Small intestine (tissue), 7 donors: ENCODE data around the gene PDE4D. TPM values are rescaled to one million over a fixed set of nuclear protein-coding genes. Genes with fewer than 3 reads are reported as not detected.

Source experiments
- DNase-seq, 2 donors: peaks; one replicate each; pipeline versions ENCODE4 v3.0.0 to v3.0.0-alpha.2; 2013
- FAIRE-seq: peaks from 2 replicates; lab custom pipeline; 2012; peaks lifted over from hg19 to GRCh38; lab: Jason Lieb, UNC
- H3K27ac ChIP-seq, 3 donors: one replicate each; pipeline ENCODE4 v1.5.1; 2013; ENCODE audit warnings: low read length in 2 of 3, mild to moderate bottlenecking in 2 of 3, control low read depth in 1 of 3, inconsistent platforms in 1 of 3, low read depth in 1 of 3, moderate library complexity in 1 of 3
- H3K27me3 ChIP-seq, 3 donors: one replicate each; pipeline ENCODE4 v1.6.1; 2013; ENCODE audit warnings: low read length in 3 of 3, inconsistent platforms in 1 of 3; ENCODE audit not compliant: control insufficient read depth in 3 of 3, insufficient read depth in 3 of 3
- H3K36me3 ChIP-seq, 3 donors: one replicate each; pipeline ENCODE4 v1.6.1; 2013; ENCODE audit warnings: low read length in 3 of 3, inconsistent platforms in 1 of 3, low read depth in 1 of 3, mild to moderate bottlenecking in 1 of 3, moderate library complexity in 1 of 3; ENCODE audit not compliant: control insufficient read depth in 3 of 3, insufficient read depth in 2 of 3
- H3K4me1 ChIP-seq, 3 donors: one replicate each; pipeline ENCODE4 v1.6.1; 2013; ENCODE audit warnings: low read length in 2 of 3, inconsistent platforms in 1 of 3, low read depth in 1 of 3, mild to moderate bottlenecking in 1 of 3, moderate library complexity in 1 of 3; ENCODE audit not compliant: control insufficient read depth in 3 of 3, insufficient read depth in 2 of 3
- H3K4me3 ChIP-seq, 3 donors: one replicate each; pipeline ENCODE4 v1.5.1; 2013; ENCODE audit warnings: low read length in 3 of 3, control low read depth in 1 of 3, inconsistent platforms in 1 of 3, low read depth in 1 of 3, mild to moderate bottlenecking in 1 of 3, moderate library complexity in 1 of 3
- H3K9me3 ChIP-seq, 2 donors: one replicate each; pipeline ENCODE4 v1.6.1; 2013; ENCODE audit warnings: low read depth in 1 of 2, low read length in 1 of 2; ENCODE audit not compliant: control insufficient read depth in 2 of 2, insufficient read depth in 1 of 2
- WGBS, 3 donors: extraction: QIAGEN DNeasy Blood & Tissue Kit; methylation state at CpG; one replicate each; pipeline ENCODE4 v1.1.7; 2013; 5-methylcytosine and 5-hydroxymethylcytosine counted together
- polyA plus RNA-seq, 4 donors: library from polyadenylated mRNA; stranded (reverse) in 3 of 4; unstranded in 1 of 4; fragments of 200-250 nt in 3 of 4; fragments of 120-200 nt in 1 of 4; gene quantifications; one replicate each; pipeline versions ENCODE4 v1.2.1 to v1.2.3, GENCODE V29; 2013
- donor health status: healthy with polysubstance abuse.
- donor health status: control.
- donor health status: control.
- donor health status: Bipolar disorder and iron deficiency.
- donor health status: healthy.

Gene PDE4D
- polyA plus RNA-seq, 4 donors = 2.9 to 16.2 (median 5.3) TPM

GRCh38 chr5:59835800-59836199 is 57.7 kb downstream of the PDE4D start:
- Histone ChIP-seq H3K4me1 (peaks cover 0 to 2% (median 0%) of the 10 kb centered on the region in 3 donors), H3K4me3 (no peak overlapping the region), H3K9me3 (no peaks in the 10 kb centered on the region), H3K27ac (no peak overlapping the region), H3K36me3 (no peaks in the 10 kb centered on the region), H3K27me3 (no peaks in the 10 kb centered on the region)
- FAIRE-seq (no peak), DNase-seq (no peak)
- WGBS, 3 donors = 64 to 82% (median 76%) methylated on average over 3 of the region's 3 CpGs

DNA sequence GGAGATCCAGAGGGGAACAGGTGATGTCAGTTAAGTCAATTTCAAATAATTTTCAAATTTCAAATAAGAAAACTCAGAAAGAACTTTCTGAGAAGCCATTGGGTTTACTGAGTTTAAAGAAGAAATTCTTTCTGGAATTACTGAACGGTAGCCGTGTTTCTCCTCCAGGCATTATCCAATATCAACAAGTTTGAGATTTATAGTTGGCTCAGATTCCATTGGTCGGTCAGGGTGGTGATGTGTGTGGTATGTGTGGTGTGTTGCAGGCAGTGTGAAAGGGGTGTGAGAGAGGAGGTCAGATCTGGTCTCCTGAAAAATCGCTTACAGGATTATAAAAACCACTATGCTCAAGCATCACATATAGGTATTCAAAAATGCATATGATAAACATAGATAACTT is 60.1 kb downstream of the PDE4D start:
- no peaks in the 10 kb centered on the region for H3K36me3 ChIP-seq
- no peaks in the 10 kb centered on the region for H3K4me1 ChIP-seq
- H3K27ac ChIP-seq = no peak overlapping the region
- FAIRE-seq (no peak), DNase-seq (no peak)
- WGBS, 3 donors = 73 to 86% (median 84%) methylated on average over 4 of the region's 4 CpGs
- no peak overlapping the region for H3K4me3 ChIP-seq
- H3K9me3 ChIP-seq = no peaks in the 10 kb centered on the region
- H3K27me3 ChIP-seq = no peaks in the 10 kb centered on the region

DNA sequence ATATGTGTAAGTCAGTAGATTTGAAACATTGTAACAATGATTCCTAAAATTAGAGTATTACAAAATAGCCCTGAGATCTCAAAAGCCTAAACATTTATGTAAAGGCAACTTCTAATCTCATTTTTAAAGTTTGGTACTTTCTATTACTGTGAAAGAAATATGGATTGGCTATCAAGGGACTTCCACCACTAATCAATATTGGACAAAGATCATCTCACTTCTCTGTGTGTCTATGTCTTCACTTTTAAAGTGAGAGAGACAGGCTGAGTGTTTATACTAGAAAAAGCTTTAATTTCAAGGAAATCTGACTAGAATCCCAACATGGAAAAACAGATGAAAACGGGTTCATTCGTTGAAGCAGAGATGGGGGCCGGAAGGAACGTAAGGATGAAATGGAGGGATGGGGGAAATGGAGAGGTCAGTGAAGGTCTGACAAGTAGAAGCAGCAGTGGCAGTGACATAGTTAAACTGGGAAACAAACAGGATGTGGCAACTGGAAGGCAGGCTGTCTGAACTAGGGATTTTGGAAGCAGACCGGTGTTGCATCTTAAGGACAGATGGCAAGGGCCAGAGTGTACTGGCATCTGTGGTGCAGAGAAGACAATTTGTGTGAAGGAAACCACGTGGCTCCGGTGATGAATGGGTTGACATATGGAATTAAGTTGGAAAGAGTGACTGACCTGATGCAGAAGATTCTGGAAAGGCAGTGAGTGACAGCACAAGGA is 60.8 kb downstream of the PDE4D start:
- H3K27me3 ChIP-seq = no peaks in the 10 kb centered on the region
- no peak overlapping the region for H3K4me3 ChIP-seq
- H3K27ac ChIP-seq = no peak overlapping the region
- DNase-seq = no peak
- H3K36me3 ChIP-seq = no peaks in the 10 kb centered on the region
- no peaks in the 10 kb centered on the region for H3K4me1 ChIP-seq
- FAIRE-seq = peak; percentile 15
- 70 to 83% (median 83%) methylated on average over 7 of the region's 7 CpGs for WGBS, 3 donors
- H3K9me3 ChIP-seq = no peaks in the 10 kb centered on the region

GRCh38 chr5:59831326-59832010 is 62.1 kb downstream of the PDE4D start:
- Histone ChIP-seq H3K9me3 (no peaks in the 10 kb centered on the region), H3K27ac (no peak overlapping the region), H3K4me1 (no peaks in the 10 kb centered on the region), H3K36me3 (no peaks in the 10 kb centered on the region), H3K4me3 (no peak overlapping the region), H3K27me3 (no peaks in the 10 kb centered on the region)
- 56 to 68% (median 66%) methylated on average over 4 of the region's 4 CpGs for WGBS, 3 donors
- DNase-seq (no peak), FAIRE-seq (no peak)

DNA sequence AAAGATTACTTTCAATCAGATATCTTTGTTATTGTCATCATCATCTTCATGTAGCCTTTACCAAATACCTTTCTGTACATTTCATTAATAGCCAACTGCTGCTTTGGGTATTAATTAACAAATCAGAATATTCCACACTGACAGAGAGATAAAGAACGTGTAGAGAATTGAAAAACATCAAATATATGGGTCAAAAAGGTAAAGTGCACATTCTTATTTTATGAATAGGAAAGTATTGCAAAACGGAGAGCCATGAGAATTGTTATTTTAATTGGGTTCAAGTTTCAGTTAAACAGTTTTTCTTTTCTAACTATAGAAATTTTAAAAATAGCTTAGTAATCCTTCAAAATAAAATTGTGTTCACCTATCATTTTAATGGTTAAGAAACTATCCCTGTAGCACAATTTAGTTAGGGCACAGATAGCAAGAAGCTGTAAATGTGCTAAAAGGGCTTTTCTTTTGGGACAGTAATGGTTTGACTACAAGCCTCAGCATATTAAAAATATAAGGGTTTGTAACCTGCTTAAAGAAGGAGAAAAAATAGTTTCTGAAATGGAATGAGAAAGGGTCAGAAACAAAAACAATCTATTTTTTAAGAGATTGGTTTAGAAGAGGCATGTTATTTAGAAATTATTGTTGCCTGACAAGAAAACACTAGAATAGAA is 62.9 kb downstream of the PDE4D start:
- WGBS, 3 donors = 51 to 62% (median 59%) methylated on average over 2 of the region's 2 CpGs
- DNase-seq (no peak), FAIRE-seq (no peak)
- no peaks in the 10 kb centered on the region for H3K27me3 ChIP-seq
- H3K4me1 ChIP-seq = no peaks in the 10 kb centered on the region
- no peak overlapping the region for H3K27ac ChIP-seq
- no peak overlapping the region for H3K4me3 ChIP-seq
- no peaks in the 10 kb centered on the region for H3K9me3 ChIP-seq
- no peaks in the 10 kb centered on the region for H3K36me3 ChIP-seq

- H3K4me3 ChIP-seq = no peak overlapping the region
- no peaks in the 10 kb centered on the region for H3K27me3 ChIP-seq
- no peak for DNase-seq
- no peaks in the 10 kb centered on the region for H3K9me3 ChIP-seq
- WGBS, 3 donors = 92 to 97% (median 96%) methylated on average over 2 of the region's 2 CpGs
- FAIRE-seq = no peak
- H3K27ac ChIP-seq = no peak overlapping the region
- H3K4me1 ChIP-seq = no peaks in the 10 kb centered on the region
- H3K36me3 ChIP-seq = no peaks in the 10 kb centered on the region
These were observed 63.6 kb downstream of the PDE4D start for GRCh38 chr5:59829922-59830321.

DNA sequence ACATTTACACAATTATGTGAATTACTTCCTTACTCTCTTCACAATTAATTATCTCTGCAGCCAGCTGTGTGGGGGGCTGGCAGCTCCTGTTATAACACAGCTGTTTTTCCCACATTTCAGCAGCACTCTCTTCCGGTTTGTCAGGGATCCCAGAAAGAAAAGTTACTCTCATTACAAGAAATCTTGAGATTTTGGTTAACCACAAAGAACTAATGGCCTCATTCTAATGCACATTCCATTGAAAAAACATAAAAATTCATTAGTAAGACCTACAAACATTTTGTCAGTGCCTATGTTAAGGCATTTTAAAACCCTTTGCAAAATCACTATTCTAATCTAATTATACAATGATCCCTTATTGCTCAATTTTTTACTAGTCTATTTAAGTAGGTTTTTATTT is 64.1 kb downstream of the PDE4D start:
- no peak overlapping the region for H3K4me3 ChIP-seq
- FAIRE-seq = no peak
- WGBS, 3 donors = 43 to 89% (median 76%) methylated on average over 1 of the region's 1 CpG
- DNase-seq = peak in 1 of 2 donors; percentile 23
- no peaks in the 10 kb centered on the region for H3K4me1 ChIP-seq
- no peaks in the 10 kb centered on the region for H3K9me3 ChIP-seq
- H3K27ac ChIP-seq = no peak overlapping the region
- H3K36me3 ChIP-seq = no peaks in the 10 kb centered on the region
- no peaks in the 10 kb centered on the region for H3K27me3 ChIP-seq

DNA sequence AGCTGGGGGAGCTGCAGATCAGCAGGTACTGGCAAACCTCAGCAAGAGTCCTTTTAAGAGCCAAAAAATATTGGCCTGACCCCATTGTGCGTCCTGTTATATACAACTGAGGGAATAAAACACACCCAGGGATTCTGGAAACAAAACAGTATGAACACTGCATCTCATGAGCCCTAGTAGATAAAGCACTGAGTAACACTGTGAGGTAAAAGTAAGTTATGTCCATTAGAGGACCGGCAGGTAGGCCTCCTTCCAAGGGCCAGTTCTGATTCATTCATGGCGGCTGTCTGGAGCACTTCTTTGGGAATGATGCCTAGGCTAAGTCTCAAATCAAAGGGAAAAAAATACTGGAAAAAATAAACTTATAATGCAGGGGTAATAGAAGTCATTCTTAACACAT is 64.9 kb downstream of the PDE4D start:
- no peaks in the 10 kb centered on the region for H3K27me3 ChIP-seq
- H3K36me3 ChIP-seq = no peaks in the 10 kb centered on the region
- no peaks in the 10 kb centered on the region for H3K4me1 ChIP-seq
- no peaks in the 10 kb centered on the region for H3K9me3 ChIP-seq
- no peak overlapping the region for H3K27ac ChIP-seq
- WGBS, 3 donors = 79 to 91% (median 86%) methylated on average over 3 of the region's 3 CpGs
- FAIRE-seq (no peak), DNase-seq (no peak)
- H3K4me3 ChIP-seq = no peak overlapping the region
